GM10266 (cell line): Measurements from ENCODE around the gene SLC16A9.

Source experiments
- DNase-seq: peaks from one replicate; pipeline ENCODE4 v3.0.0; 2012; ENCODE audit errors: extremely low spot score
- TF ChIP-seq, protein P1 (sequence below): IDR thresholded peaks from 2 replicates; pipeline ENCODE4 v1.5.1; 2012; ENCODE audit warnings: mild to moderate bottlenecking, low read depth; ENCODE audit not compliant: control insufficient read depth, insufficient read depth; ENCODE audit errors: missing control alignments

SLC16A9 gene

DNA sequence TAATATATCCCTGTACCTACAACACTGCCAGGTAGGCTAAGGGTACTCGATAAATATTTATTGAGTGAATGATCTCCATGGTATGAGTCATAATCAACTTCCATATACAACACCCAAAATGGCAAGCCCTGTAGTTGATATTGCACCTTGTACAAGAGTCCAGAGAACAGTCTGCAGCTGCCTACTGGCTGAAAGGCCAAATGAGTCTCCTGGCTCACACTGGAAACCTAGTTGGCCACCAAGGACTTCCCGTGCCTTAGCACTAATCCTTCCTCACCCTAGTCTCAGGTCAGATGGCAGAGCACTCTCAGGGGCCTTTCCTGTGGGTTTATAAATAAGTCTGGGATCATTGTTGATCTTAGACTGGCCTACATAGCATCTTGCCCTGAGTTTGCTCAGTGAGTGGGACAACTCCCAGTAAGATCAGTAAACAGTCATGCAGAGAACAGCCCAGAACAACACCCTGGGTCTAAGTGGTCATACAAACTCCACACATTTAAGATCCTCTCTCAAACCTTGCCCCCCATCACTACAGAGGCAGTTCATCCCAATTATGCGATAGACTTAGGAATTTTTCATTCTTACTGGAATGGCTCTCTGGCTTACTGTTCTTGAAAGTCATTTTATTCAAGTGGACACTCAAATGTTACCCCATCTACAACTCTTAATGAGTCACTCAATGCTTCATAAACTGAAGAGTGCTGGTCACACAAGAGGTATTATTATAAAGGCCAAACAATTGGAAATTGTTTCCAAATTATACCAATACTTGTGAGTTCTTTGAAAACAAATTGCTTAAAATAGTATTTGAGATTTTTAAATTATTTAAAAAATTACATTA is 14.7 kb upstream of the SLC16A9 start:
- DNase-seq = no peak
- TF ChIP-seq, protein P1, sequence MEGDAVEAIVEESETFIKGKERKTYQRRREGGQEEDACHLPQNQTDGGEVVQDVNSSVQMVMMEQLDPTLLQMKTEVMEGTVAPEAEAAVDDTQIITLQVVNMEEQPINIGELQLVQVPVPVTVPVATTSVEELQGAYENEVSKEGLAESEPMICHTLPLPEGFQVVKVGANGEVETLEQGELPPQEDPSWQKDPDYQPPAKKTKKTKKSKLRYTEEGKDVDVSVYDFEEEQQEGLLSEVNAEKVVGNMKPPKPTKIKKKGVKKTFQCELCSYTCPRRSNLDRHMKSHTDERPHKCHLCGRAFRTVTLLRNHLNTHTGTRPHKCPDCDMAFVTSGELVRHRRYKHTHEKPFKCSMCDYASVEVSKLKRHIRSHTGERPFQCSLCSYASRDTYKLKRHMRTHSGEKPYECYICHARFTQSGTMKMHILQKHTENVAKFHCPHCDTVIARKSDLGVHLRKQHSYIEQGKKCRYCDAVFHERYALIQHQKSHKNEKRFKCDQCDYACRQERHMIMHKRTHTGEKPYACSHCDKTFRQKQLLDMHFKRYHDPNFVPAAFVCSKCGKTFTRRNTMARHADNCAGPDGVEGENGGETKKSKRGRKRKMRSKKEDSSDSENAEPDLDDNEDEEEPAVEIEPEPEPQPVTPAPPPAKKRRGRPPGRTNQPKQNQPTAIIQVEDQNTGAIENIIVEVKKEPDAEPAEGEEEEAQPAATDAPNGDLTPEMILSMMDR = no peak

DNA sequence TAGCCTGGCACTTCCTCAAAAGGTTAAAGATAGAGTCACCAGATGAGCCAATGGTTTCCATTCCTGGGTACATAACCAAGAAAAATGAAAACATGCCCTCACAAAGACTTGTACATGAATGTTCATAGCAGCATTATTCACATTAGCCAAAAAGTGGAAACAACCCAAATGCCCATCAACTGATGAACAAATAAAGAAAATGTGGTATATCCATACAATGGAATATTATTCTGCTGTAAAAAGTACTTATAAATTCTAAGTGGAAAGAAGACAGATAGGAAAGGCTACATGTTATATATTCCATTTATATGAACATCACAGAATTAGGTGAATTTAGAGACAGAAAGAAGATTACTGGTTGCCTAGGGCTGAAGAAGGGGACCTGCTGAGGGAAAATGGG is 10.7 kb upstream of the SLC16A9 start:
- TF ChIP-seq, protein P1 = no peak
- no peak for DNase-seq

DNA sequence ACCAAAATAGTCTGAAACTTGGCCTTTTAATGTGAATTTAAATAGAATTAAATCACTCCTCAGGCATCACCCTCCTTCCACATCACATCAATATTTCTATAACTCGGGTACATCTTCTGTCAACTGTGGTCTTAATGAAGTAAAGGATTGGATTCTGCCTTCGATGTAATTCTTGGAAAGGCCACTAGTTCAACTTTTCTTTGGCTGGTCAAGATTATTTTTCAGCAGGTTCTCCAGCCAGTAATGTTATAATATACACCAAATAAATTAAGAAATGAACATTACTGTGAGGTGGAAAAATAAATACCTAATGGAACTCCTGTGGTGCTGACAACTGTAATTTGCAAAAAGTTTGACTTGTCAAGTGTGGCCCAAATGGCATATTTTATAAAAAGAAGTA is 9.7 kb upstream of the SLC16A9 start:
- no peak for DNase-seq
- TF ChIP-seq, protein P1 = no peak

DNA sequence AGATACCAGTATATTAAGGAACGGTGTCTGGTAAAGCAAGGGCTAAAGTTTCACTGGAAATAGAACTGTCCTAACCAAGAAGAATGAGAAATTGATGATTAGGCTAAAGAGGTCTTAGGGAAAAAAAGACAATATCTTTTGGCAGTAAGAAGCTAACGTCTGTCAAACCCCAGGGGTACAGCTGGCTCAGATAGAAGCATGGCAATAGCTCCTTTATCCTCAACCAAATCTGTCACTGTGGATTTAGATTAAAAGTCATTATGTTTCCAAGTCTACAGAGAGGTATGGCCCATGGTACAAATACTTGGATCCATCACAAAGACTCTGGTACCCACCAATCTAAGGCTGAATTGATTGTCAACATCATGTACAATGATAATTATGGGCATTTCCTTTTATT is 8.6 kb upstream of the SLC16A9 start:
- DNase-seq = no peak
- TF ChIP-seq, protein P1 = no peak

DNA sequence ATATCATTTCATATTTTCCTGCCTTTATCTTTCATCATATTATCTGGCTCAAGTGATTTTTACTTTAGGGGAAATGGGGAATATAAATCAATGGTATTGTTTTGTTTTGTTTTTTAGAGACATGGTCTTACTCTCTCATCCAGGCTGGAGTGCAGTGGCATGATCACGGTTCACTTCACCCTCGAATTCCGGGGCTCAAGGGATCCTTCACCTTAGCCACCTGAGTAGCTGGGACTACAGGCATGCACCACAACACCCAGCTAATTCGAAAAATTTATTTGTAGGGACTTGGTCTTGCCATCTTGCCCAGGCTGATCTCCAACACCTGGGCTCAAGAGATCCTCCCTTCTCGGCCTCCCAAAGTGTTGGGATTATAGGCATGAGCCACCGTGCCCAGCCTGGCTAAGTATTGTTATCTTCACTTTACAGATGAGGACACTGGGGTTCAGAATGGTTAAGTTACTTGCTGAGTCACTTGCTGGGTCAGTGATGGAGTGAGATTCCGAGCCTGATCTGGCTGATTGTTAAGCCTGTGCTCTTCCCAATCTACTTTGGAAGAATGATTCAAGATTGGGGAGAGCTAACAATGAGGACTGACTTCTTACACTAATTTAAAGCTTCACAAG is 3.7 kb upstream of the SLC16A9 start:
- TF ChIP-seq, protein P1 = no peak
- DNase-seq = no peak

DNA sequence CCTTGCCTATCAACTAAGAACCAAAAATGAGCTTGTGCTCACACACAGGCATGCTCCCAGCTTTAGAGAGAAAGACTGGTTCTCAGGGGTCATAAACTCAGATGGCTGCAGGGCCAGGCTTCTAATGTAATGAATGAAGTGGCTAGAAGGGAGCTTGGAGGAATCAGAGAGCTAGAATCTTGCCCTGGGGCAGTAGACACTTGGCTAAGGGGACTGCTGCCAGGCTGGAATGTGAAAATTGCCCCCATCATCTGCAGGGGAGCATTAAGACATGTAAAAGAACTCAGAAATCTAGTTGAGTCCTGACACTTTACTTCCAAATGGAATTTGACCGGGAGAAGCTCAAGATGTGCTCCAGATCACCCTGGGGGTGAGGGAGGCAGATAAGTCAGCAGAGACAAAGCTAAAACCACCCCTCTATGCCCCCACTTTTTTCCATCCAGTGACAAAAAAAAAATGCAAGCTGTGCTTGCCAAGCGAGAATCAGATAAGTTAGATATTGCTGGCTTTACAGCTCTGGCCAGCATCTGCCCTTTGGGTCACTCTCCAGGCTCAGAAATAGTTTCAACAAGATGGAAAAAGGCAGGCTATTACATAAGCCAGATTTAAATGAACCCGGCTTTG is 2.3 kb upstream of the SLC16A9 start:
- TF ChIP-seq, protein P1 = no peak
- DNase-seq = no peak
